C4-2B (cell line): ENCODE data around the gene ST6GALNAC3.

Source experiments
- ZFX ChIP-seq: fragments of 450-650 bp; IDR thresholded peaks from 2 replicates; pipeline ENCODE4 v1.6.1; 2017
- TF ChIP-seq, protein P1 (sequence below): fragments of 450-650 bp; conservative IDR thresholded peaks from 2 replicates; pipeline ENCODE4 v1.5.1; 2017; ENCODE audit warnings: mild to moderate bottlenecking

DNA sequence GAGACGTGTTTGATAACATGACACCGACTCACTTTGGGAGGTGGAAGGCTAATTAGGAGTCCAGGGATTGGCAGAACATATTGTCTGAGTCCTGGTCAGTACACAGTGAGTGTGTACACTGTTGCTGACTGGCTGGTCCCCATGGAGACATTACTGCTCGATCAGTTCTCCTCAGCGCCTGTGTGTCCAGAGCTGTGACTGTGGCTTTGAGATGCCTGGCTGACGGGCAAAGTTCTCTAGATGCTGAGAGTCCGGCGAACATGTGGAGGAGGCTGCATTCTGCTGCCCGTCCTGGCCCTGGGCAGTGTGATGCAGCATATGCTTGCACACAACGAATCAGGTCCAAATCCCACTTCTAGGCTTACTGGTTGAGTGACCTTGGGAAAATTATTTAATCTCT is 512.7 kb downstream of the ST6GALNAC3 start:
- TF ChIP-seq, protein P1, sequence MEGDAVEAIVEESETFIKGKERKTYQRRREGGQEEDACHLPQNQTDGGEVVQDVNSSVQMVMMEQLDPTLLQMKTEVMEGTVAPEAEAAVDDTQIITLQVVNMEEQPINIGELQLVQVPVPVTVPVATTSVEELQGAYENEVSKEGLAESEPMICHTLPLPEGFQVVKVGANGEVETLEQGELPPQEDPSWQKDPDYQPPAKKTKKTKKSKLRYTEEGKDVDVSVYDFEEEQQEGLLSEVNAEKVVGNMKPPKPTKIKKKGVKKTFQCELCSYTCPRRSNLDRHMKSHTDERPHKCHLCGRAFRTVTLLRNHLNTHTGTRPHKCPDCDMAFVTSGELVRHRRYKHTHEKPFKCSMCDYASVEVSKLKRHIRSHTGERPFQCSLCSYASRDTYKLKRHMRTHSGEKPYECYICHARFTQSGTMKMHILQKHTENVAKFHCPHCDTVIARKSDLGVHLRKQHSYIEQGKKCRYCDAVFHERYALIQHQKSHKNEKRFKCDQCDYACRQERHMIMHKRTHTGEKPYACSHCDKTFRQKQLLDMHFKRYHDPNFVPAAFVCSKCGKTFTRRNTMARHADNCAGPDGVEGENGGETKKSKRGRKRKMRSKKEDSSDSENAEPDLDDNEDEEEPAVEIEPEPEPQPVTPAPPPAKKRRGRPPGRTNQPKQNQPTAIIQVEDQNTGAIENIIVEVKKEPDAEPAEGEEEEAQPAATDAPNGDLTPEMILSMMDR = no peak
- TF ChIP-seq ZFX = no peak
